BJ (cell line): ENCODE results near the gene RAPGEF5. TPM values are rescaled to one million over a fixed set of nuclear protein-coding genes. Genes with fewer than 3 reads are reported as not detected.

Experiments
- CTCF ChIA-PET: fragments of 350-600 bp; formaldehyde crosslinking; extraction: SDS; loops from one replicate; lab custom pipeline; 2021; ENCODE audit warnings: antibody characterized with exemption, inconsistent platforms; lab: Yijun Ruan, JAX
- POLR2A ChIA-PET: fragments of 300-600 bp; sonication (Branson Sonifier 250); formaldehyde crosslinking; extraction: SDS; loops from one replicate; lab custom pipeline; 2021; ENCODE audit warnings: antibody characterized with exemption; lab: Charles Lee
- DNase-seq: peaks from one replicate; pipeline ENCODE4 v3.0.0-alpha.2; 2011; ENCODE audit warnings: low read depth
- H3K27me3 ChIP-seq: 2 replicates; pipeline ENCODE4 v1.6.0; 2011; ENCODE audit warnings: low read length; ENCODE audit not compliant: control insufficient read depth, insufficient read depth
- H3K36me3 ChIP-seq: 2 replicates; pipeline ENCODE4 v1.5.1; 2011; ENCODE audit warnings: low read length; ENCODE audit not compliant: control insufficient read depth, insufficient read depth
- H3K4me3 ChIP-seq: 2 replicates; pipeline ENCODE4 v1.5.1; 2011; ENCODE audit warnings: low read depth, mild to moderate bottlenecking, control low read depth, low read length
- CTCF ChIP-seq: IDR thresholded peaks from 2 replicates; pipeline ENCODE4 v1.5.1; 2011; ENCODE audit warnings: low read depth, mild to moderate bottlenecking, control low read depth, inconsistent platforms, low read length, moderate library complexity; ENCODE audit not compliant: insufficient read depth
- polyA plus RNA-seq: library from polyadenylated mRNA; depleted of rRNA; stranded (reverse); fragments of >200 nt; gene quantifications from 2 replicates; pipeline ENCODE4 v1.2.3, GENCODE V29; 2011

The RAPGEF5 gene
- polyA plus RNA-seq, 1 experiment = not detected

DNA sequence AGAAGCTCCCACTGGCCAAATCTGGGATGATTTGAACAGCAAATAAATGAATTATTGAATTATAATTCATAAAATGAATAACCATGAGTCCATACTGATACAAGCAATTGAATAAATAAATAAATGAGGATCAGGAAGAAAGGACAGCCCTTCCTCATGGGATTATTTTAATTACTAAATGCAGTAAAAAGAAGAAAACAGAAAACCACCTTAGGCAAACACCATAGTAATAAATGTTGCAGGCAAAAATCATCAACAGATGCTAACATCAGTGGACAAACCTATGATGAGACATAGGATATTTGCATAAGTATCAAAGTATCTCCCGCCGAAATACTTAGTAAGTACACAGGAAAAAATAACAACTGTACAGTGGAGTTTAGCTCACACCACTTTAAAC is 33.2 kb downstream of the RAPGEF5 start:
- no peak overlapping the region for H3K4me3 ChIP-seq
- no peak for DNase-seq
- no peaks in the 10 kb centered on the region for H3K36me3 ChIP-seq
- POLR2A ChIA-PET = no interaction called here
- TF ChIP-seq CTCF = no peak
- CTCF ChIA-PET = no interaction called here
- peaks cover 2% of the 10 kb centered on the region; the same call in 1 of the 2 replicates for H3K27me3 ChIP-seq

DNA sequence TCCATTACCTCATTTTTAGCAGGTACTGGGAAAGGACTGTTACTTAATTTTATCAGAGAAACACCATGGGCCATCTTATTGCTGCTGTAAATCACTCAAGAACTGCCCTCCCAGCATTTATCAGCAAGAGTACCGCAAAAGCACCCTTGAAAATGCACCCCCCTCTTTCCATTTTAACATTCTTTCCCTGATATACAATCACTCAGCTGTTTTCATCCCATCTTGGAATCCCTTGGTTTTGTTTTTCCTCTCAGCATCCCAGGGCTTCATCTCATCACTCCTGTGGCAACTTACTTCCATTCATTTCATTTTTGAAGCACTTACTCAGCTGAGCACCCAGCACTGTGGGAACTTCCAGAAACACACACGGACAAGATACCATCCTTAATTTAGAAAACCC is 36.5 kb downstream of the RAPGEF5 start:
- ChIA-PET POLR2A (no interaction called here), CTCF (no interaction called here)
- H3K36me3 ChIP-seq = no peaks in the 10 kb centered on the region
- H3K27me3 ChIP-seq = no peaks in the 10 kb centered on the region
- no peak overlapping the region for H3K4me3 ChIP-seq
- DNase-seq = no peak
- no peak for TF ChIP-seq CTCF

DNA sequence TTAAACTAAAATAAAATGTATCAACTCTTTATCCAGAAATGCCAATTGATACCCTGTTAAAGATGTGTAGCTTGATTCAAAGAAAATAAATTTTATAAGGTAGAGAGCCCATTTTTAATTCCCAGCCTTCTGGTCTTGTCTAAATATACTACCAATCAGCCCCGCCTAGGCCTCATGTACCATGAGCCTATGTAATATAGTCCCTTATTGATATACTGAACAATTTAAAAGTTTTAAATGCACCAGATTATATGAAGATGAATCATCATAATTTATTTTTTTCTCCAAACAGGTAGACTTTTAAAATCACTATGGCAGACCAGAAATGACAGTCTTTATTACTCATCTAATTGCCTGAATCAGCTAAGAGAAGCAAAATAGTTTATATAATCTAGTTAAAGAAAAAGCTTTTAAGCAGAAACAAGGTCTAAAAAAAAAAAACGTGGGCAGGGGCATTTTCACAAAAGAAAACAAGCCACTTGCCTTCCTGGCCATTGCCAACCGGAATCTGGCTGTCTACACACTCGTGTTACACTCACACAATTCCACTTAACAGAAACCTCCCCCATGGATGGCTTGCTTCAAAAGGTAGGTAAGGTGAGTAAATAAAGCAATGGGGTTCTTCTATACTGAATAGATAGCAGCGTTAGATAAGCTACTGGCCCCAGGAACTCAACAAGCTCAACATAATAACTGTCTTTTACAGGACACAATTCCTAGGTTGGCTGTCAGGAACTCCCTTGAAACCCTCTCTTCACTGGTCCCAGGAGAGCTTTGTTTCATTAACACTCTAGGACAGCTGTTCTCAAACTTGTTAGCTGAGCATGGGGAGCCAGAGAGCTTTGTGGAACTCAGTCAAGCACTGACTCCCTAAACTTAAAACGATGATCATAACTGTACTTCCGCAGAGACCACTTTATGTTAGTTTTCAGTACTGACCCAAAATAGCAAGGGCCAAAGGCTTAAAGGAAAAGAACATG is 37.2 kb downstream of the RAPGEF5 start:
- no peaks in the 10 kb centered on the region for H3K36me3 ChIP-seq
- ChIA-PET CTCF (no interaction called here), POLR2A (no interaction called here)
- H3K4me3 ChIP-seq = no peak overlapping the region
- TF ChIP-seq CTCF = no peak
- no peak for DNase-seq
- H3K27me3 ChIP-seq = no peaks in the 10 kb centered on the region

DNA sequence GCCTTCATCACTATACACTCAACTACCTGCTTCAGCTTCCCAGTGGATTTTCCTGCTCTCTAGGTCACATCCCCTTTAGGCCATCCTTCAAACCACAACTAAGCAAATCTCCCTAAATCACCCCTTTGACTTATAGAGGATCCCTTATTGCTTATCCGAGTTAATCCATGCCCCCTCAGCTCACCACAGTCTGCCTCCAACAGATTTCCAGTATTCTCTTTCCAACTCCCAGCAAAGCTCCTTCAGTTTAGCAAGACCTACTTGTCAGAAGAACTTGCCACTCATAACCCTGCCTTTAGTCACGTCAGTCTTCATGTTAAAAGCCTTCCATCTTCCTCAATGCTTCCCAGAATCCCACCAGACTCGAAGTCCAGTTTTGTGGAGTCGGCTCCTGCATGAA is 38.6 kb downstream of the RAPGEF5 start:
- no peak for TF ChIP-seq CTCF
- no peaks in the 10 kb centered on the region for H3K36me3 ChIP-seq
- no peak overlapping the region for H3K4me3 ChIP-seq
- no peak for DNase-seq
- no peaks in the 10 kb centered on the region for H3K27me3 ChIP-seq
- CTCF ChIA-PET = interaction anchor here (0.8 to 0.9 kb wide), 2 partner anchors 8 to 16 kb away, joined by 3 read pairs; no protein-coding TSS in a partner anchor
- POLR2A ChIA-PET = no interaction called here

DNA sequence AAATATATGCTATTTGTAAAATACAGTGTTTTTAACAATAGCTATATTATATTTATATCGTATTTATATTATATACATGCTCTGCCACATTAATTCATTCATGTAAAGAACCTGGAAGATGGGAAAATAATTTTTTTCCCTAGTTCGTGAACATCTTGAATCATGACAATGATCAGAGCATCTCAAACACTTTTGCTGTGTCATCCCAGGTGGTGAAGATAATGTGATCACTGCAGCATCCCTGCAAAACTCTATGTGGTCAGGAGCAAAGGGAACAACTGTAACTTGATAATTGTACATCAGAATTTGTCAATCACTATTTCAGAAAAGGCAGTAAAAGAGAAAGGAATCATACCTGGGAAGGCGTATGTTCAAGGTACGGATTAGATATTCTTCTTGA is 39.3 kb downstream of the RAPGEF5 start:
- TF ChIP-seq CTCF = no peak
- no peaks in the 10 kb centered on the region; the same call in 1 of the 2 replicates for H3K27me3 ChIP-seq
- no peak for DNase-seq
- H3K4me3 ChIP-seq = no peak overlapping the region
- POLR2A ChIA-PET = no interaction called here
- no peaks in the 10 kb centered on the region for H3K36me3 ChIP-seq
- CTCF ChIA-PET = no interaction called here
